Right renal cortex interstitium (tissue), 3 donors: ENCODE results near the gene ADGRA3. TPM values are rescaled to one million over a fixed set of nuclear protein-coding genes. Genes with fewer than 3 reads are reported as not detected.

ENCODE experiments used
- DNase-seq, 3 donors: peaks; one replicate each; pipeline ENCODE4 v3.0.0-alpha.2; 2013; ENCODE audit warnings: low read depth in 3 of 3, low spot score in 2 of 3
- polyA plus RNA-seq, 3 donors: library from polyadenylated mRNA; unstranded; fragments of 120-200 nt; gene quantifications; one replicate each; pipeline ENCODE4 v1.2.1, GENCODE V29; 2013; ENCODE audit not compliant: insufficient read length in 3 of 3

The ADGRA3 gene
- polyA plus RNA-seq, 3 donors = 54.8 to 60.7 (median 55.7) TPM

GRCh38 chr4:22372986-22373385 is 142.9 kb downstream of the ADGRA3 start:
- DNase-seq = no peak

- no peak for DNase-seq
Measured at GRCh38 chr4:22369901-22370562, 145.8 kb downstream of the ADGRA3 start.

- no peak for DNase-seq
Measured at GRCh38 chr4:22363787-22364186, 152.1 kb downstream of the ADGRA3 start.

GRCh38 chr4:22363036-22363435 is 152.8 kb downstream of the ADGRA3 start:
- DNase-seq = no peak

- no peak for DNase-seq
Measured at GRCh38 chr4:22356987-22357596, 158.8 kb downstream of the ADGRA3 start.

GRCh38 chr4:22348410-22348809 is 167.5 kb downstream of the ADGRA3 start:
- DNase-seq = no peak

GRCh38 chr4:22345678-22346077 is 170.2 kb downstream of the ADGRA3 start:
- no peak for DNase-seq

GRCh38 chr4:22345055-22345454 is 170.8 kb downstream of the ADGRA3 start:
- DNase-seq = no peak

- no peak for DNase-seq
Measured at GRCh38 chr4:22343606-22344005, 172.3 kb downstream of the ADGRA3 start.

GRCh38 chr4:22339491-22339890 is 176.4 kb downstream of the ADGRA3 start:
- no peak for DNase-seq

GRCh38 chr4:22338796-22339195 is 177.1 kb downstream of the ADGRA3 start:
- no peak for DNase-seq

Other genes starting within 250 kb of the ADGRA3 start
- 10 to 100 TPM; 13.9 to 20.2 (median 17.3) TPM for gene GBA3, start 176.9 kb upstream of the ADGRA3 start, polyA plus RNA-seq